ENCODE measurements around the gene SEMA6A. TPM values are rescaled to one million over a fixed set of nuclear protein-coding genes. Genes with fewer than 3 reads are reported as not detected.

The SEMA6A gene
- total and polyA plus RNA-seq, 2 of the 13 experiments (the other 11 are each of a cell fraction or from before 2014, with no cell fraction given), result 5.1 to 6.5 TPM

DNA sequence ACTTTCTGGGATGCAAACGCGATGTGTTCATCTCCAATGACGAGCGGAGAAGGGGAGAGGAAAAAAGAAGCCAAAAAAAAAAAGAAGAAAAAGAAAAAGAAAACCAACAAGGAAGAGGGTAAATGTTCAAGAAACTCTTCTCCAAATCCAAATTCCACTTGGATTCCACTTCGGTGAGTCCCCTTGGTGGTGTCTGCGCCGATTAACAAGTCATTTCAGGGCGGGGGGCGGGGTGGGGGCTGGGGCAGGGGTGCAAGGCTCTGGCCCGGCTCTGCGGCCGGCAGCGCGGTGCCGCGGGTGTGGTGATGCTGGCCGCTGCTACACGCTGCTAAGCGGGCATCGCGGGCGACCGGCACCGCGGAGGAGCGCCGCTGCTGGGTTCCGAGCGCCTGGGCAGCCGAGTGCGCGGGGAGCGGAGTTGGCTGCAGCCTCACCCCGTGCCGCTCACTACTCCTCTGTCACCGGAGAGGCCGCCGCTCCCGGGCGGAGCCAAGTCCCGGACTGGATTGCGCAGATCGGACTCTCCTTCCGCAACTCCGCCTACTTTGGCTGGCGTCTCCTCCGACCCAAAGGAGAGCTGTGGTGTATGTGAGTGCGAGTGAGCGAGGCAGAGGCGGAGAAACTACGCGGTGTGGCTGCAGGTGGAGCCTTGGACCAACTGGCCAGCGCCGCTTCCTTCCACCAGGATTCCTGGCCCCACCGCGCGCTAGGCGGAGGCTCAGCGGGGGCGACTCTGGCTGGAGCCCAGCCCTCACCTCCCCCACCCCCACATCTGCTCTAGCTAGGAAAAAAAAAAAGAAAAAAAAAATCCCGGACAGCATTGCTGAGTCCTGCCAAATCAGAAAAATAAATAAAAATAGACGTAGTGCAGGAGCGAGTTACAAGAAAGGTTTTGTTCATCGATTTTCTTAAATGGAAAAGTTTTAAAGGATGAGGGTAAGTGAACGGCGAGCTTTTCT lies at the start of gene SEMA6A (continued):
- TF ChIP-seq ATF5 (CRISPR knock-in tag; IDR thresholded peaks at IDR 0.05; ENCODE audit: low read depth) (no peak), ZNF160 (CRISPR knock-in tag; IDR thresholded peaks at IDR 0.05) (no peak), FOXA3 (CRISPR knock-in tag; IDR thresholded peaks at IDR 0.05) (peak; percentile 47), ATF2 (CRISPR knock-in tag; IDR thresholded peaks at IDR 0.05) (peak; percentile 36; the same call in 1 of the 2 replicates), HNF1B (CRISPR knock-in tag; IDR thresholded peaks at IDR 0.05) (peak; percentile 50; the same call in 1 of the 2 replicates), ZMYM3 (CRISPR knock-in tag; IDR thresholded peaks at IDR 0.05) (peak; percentile 95), ZSCAN25 (CRISPR knock-in tag; IDR thresholded peaks at IDR 0.05) (peak; percentile 85), HMGXB4 (CRISPR knock-in tag; IDR thresholded peaks at IDR 0.05; ENCODE audit: borderline replicate concordance in 1 of 2, low read depth in 1 of 2) (peak; percentile 71 to 80; a peak in 3 of 4 replicates), NR3C1 (CRISPR knock-in tag; IDR thresholded peaks at IDR 0.05) (no peak), ZFP1 (CRISPR knock-in tag; IDR thresholded peaks at IDR 0.05) (no peak), NR2F6 (IDR thresholded peaks at IDR 0.05) (no peak), NR2F6 (CRISPR knock-in tag; IDR thresholded peaks at IDR 0.05) (peak; percentile 41; the same call in 1 of the 2 replicates), ZNF788 (CRISPR knock-in tag; IDR thresholded peaks at IDR 0.05; ENCODE audit: borderline replicate concordance) (peak; percentile 50; the same call in 1 of the 2 replicates), EP300 (IDR thresholded peaks at IDR 0.05; ENCODE audit: low read depth in 2 of 2, low read length in 2 of 2) (no peak), EP300 (CRISPR knock-in tag; IDR thresholded peaks at IDR 0.05; ENCODE audit: borderline replicate concordance) (peak; percentile 62)
- TF ChIP-seq, protein P1, sequence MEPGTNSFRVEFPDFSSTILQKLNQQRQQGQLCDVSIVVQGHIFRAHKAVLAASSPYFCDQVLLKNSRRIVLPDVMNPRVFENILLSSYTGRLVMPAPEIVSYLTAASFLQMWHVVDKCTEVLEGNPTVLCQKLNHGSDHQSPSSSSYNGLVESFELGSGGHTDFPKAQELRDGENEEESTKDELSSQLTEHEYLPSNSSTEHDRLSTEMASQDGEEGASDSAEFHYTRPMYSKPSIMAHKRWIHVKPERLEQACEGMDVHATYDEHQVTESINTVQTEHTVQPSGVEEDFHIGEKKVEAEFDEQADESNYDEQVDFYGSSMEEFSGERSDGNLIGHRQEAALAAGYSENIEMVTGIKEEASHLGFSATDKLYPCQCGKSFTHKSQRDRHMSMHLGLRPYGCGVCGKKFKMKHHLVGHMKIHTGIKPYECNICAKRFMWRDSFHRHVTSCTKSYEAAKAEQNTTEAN (CRISPR knock-in tag; conservative IDR thresholded peaks at IDR 0.05), result peak; percentile 55; the same call in 1 of the 2 replicates
- TF ChIP-seq, protein P2, sequence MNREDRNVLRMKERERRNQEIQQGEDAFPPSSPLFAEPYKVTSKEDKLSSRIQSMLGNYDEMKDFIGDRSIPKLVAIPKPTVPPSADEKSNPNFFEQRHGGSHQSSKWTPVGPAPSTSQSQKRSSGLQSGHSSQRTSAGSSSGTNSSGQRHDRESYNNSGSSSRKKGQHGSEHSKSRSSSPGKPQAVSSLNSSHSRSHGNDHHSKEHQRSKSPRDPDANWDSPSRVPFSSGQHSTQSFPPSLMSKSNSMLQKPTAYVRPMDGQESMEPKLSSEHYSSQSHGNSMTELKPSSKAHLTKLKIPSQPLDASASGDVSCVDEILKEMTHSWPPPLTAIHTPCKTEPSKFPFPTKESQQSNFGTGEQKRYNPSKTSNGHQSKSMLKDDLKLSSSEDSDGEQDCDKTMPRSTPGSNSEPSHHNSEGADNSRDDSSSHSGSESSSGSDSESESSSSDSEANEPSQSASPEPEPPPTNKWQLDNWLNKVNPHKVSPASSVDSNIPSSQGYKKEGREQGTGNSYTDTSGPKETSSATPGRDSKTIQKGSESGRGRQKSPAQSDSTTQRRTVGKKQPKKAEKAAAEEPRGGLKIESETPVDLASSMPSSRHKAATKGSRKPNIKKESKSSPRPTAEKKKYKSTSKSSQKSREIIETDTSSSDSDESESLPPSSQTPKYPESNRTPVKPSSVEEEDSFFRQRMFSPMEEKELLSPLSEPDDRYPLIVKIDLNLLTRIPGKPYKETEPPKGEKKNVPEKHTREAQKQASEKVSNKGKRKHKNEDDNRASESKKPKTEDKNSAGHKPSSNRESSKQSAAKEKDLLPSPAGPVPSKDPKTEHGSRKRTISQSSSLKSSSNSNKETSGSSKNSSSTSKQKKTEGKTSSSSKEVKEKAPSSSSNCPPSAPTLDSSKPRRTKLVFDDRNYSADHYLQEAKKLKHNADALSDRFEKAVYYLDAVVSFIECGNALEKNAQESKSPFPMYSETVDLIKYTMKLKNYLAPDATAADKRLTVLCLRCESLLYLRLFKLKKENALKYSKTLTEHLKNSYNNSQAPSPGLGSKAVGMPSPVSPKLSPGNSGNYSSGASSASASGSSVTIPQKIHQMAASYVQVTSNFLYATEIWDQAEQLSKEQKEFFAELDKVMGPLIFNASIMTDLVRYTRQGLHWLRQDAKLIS (CRISPR knock-in tag; IDR thresholded peaks at IDR 0.05), result peak; percentile 82; the same call in 1 of the 2 replicates

Data from HepG2 (cell line).